Hematopoietic multipotent progenitor cell treated with erythropoietin and hydrocortisone succinate and interleukin-3 and kit ligand, for 17 days (in vitro differentiated cells): ENCODE measurements around the gene BORCS5.
"Not testable (repeated sequence)": the region's sequence is repeated elsewhere in the genome, so short reads cannot be mapped to it uniquely, and the experiment has no call there.

Experiments used
- DNase-seq: peaks from one replicate; pipeline ENCODE4 v3.0.0-alpha.2; 2015; ENCODE audit warnings: low spot score

Gene BORCS5

GRCh38 chr12:12396694-12397093 is 39.8 kb downstream of the BORCS5 start:
- DNase-seq, result no peak

DNA sequence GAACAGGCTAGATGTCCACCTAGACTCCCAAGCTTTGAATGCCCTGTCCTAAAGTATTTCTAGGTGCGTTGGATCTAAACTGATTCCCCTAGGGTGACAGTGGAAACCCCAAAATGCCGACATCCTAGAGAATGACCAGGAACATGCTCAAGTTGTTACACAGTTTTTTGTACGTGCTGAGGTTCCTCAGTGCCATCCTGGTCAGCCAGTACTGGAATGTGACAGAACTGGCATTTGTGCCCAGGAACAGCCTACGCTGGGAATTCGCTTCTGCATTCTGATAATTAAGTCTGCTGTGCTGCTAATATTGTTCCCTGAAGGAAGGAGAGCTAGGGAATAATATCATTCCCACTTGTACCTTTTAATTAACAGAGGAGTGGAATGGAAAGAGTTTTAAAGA is 40.3 kb downstream of the BORCS5 start:
- DNase-seq, result no peak

GRCh38 chr12:12398026-12398859 is 41.4 kb downstream of the BORCS5 start:
- DNase-seq, result no peak

DNA sequence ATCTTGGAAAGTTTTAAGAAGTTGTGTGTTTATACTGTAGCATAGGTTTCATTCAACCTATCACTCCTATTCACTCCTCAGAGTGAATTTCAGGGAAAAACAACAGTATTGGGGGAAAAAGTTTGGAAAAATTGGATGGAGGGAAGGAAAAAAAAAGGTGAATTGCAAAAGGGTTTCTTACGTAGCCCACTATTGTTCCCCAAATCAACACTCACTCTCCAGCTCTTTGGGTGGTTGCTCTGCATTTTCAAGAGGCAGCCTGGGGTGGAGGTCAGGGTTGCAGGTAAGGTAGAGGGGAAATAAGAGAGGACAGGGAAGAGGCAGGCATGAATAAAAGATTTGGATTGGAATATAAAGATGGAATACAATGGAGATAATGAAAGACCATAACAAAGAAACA is 42.3 kb downstream of the BORCS5 start:
- DNase-seq, result no peak

DNA sequence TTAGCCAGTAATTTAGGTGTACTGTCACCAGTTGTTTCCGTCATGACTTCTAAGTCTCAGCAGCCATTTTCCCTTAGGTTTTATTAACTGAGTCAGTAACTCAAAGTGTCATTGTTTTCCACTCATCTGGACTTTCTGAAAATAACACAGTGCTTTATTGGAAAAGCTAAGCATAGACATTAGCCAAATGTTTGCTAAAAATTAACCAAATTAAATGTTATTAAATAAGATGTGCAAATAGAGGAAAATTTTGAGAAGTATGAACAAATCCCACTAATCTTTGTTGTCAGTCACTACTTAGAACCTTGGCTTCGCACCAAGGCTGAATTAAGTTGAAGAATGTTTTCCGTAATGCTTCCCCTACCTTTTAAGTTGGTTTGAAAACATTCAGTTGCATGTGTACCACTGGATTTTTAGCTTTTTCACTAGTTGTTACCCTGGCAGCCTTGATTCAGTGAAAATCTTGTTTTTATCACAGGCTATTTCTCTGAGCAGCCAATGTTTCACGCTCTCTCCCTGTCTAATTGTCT is 43.0 kb downstream of the BORCS5 start:
- DNase-seq, result no peak

DNA sequence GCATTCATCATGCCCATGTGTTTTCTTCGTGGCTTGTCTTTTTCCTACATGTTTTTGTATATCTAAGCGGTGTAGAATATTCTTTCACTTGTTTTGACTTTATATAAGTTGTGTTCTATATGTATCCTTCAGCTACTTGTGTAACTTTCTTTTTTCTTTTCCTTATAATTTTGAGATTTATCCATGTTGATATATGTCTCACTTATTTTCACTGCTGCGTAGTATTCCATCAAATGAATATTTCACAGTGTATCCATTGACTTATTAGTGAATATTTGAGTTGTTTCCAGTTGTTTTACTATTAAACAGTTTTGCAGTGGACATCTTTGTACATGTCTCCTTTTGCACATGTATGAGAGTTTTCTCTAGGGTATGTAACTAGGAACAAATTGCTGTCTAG is 43.9 kb downstream of the BORCS5 start:
- no peak for DNase-seq

DNA sequence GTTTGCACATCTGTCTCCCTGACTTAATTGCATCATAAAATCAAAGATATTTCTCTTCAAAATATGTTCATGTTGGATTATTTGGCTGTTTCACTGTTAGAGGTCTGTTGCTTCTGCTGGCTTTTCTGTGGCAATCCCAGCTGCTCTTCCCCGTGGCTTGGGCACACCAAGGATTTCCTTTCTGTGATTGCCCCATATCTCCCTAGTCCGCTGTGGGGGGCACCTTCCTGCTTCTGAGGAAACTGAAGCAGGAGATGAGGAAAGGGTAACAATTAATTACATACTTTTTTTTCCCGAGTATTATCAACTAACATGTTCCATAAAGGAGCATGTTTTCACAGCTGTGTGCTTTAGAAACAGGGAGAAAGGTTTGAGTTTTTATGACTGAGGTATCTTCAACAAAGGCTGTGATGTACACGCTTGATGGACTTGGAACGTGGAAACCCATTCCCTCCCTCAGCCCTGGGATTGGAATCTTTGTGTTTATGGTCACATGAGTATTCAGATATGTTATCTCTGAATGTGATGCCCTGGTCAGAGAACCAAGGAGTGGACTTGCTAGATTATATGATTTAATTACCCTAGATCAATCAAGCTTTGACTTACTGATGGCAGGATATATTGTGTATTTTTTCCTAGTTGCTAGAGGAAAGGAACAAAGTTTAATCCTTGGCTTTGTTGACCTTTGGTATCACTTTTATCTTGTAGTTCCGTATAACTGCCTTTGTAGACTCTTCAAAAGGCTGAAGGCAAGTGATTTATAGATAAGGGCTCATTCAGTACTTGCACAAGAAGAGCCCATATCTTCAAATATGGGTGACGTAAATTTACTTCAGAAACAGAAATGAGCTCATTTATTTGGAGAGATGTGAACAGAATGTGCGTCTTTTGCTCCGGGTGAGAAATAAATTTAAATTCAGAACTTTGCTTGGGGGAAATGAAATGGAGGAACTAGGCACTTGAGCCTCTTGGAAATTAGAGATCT is 46.7 kb downstream of the BORCS5 start:
- no peak for DNase-seq

DNA sequence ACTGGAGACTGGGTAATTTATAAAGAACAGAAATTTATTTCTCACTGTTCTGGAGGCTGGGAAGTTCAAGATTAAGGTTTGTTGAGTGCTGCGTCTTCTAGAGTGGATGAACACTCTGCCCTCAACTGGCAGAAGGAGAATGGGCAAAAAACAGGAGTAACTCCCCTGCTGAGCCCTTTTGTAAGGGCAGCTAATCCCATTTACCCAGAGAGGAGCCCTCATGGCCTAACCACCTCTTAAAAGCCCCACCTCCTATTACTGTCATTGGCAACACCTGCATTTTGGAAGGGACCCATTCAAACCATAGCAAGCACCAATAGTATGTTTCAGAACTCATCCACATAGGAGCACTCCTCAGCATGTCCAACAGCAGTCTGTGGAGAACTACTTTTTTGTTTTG is 47.4 kb downstream of the BORCS5 start:
- no peak for DNase-seq

GRCh38 chr12:12405882-12406281 is 49.0 kb downstream of the BORCS5 start:
- DNase-seq, result no peak

DNA sequence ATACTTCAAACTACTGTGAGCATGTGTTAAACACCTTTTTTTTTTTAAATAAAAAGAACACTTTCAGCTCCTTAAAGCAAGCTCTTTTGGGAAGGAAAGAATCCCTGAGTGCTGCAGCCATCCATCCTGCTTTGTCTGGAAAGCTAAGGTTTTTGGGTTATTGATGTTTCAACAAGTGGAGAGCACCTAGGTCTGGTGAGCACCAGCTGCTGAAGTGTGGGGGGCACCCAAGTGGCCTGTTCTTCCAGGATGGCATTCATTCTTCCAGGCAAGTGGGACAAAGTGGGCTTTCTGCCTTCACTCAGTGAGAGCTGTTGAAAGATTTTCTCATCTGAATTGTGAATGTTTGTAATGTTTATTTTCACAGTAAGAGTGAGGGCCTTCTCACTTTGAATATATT is 49.9 kb downstream of the BORCS5 start:
- no peak for DNase-seq

GRCh38 chr12:12408265-12408690 is 51.4 kb downstream of the BORCS5 start:
- DNase-seq, result no peak

GRCh38 chr12:12409337-12409736 is 52.5 kb downstream of the BORCS5 start:
- not testable (repeated sequence) for DNase-seq

DNA sequence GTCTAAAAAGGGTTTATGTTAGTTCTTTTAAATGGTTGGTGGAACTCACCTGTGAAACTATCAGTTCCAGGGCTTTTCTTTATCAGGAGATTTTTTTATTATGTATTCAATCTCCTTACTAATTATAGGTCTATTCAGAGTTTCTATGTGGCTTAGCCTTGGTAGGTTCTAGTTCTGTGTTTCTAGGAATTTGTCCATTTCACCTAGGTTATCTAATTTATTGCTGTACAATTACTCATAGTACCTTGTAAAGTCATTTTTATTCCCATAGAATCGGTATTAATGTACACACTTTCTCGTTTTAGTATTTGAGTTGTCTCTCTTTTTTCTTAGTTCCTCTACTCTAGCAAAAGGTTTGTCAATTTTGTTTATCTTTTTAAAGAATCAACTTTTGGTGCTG is 59.0 kb downstream of the BORCS5 start:
- no peak for DNase-seq

GRCh38 chr12:12419165-12419564 is 62.3 kb downstream of the BORCS5 start:
- DNase-seq, result not testable (repeated sequence)

- no peak for DNase-seq
These were observed 66.5 kb downstream of the BORCS5 start for GRCh38 chr12:12423367-12423766.

GRCh38 chr12:12425001-12425400 is 68.1 kb downstream of the BORCS5 start:
- no peak for DNase-seq

DNA sequence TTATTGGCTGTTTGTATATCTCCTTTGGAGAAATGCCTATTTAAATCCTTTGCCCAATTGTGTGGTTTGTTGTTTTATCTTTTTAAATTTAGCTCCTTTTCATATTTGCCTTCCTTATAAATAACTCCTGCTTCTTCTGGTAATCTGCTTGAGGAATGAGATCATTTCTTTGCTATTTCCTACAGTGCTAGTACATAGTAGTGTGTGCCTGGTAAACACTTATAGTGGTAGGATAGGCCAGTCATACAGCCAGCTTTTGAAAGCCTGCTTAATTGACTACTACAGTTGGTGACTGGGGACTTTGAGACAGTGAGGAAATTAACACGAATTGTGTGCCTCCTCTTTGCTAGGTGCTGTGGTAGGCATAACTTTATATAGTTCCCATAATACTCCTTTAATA is 68.7 kb downstream of the BORCS5 start:
- DNase-seq, result no peak

GRCh38 chr12:12427568-12427967 is 70.7 kb downstream of the BORCS5 start:
- no peak for DNase-seq

DNA sequence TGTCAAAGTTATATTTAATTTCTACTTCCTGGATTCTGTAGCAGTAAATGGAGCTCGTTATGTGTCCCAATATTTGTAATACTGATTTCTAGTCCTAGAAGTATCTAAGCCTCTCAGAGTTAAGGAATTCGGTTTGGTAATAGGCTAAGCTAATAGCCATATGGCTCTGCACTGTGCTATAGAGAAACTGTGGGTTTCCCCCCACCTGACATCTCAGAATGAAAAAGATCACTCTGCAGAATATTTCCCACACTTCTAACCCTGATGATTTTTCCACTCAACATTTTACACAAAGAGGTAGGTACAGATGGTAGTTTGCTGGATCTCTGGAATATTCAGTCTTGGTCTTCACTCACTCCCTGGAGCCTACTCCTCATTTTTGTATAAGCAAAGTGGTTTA is 71.2 kb downstream of the BORCS5 start:
- DNase-seq, result no peak

DNA sequence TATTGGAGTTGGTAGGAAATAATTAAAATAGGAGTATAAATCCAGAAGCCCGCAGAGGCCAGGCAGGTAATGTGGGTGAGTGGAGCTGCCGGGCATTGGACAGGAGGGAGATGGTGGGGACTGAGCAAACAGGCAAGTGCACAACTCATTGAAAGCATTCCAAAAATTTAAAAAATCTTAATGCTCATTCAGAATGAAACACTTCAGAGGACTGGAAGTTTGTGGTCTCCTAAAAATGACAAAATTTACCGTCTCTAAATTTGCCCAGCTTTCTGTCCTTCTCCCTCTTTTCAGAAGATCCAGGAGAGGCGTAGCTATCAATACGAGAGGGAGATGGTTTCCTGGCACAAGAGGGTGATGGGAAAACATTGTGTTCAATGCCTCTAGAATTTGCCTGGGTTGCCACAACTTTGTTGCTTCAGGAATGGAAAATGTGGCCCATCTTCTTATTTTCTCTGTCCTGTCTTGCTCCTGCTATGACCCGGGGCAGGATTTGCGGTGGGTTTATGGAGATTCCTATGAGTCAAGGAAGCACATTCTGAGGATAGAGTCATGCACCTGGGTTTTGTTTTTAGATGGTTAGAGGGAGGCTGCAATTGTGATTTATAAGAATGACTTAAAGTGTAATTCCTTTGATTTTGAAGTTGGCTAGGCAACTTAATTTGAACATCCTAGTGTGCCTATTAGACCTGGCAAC is 72.2 kb downstream of the BORCS5 start:
- DNase-seq, result no peak

DNA sequence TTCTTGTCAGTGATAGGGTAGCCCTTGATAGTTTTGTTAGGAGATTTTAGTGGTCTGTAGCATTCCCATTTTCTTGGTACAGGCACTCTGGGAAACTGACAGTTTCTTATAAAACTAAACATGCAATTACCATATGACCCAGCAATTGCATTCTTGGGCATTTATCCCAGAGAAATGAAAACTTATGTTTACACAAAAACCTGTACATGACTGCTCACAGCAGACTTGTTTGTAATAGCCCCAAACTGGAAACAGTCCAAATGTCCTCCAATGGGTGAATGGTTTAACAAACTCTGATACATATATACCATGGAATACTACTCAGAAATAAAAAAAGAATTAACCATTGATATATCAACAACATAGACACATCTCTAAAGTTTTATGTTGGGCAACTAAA is 75.5 kb downstream of the BORCS5 start:
- no peak for DNase-seq

DNA sequence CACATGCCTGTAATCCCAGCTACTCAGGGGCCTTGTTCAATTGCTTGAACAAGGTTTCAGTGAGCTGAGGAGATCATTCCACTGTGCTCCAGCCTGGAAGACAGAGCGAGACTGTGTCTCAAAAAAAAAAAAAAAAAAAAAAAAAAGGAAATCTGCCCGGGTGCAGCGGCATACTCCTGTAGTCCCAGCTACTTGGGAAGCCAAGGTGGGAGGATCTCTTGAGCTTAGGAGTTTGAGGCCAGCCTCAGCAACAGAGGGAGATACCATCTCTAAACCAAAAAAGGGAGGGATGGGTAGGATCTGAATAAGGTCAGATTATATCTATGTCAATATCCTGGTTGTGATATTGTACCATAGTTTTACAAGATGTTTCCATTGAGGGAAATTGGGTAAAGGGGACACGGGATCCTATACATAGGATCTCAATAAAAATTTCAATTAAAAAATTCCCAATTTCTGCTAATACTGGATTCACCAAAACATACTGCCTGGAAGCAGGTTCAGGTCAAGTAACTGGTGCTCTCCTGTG is 76.4 kb downstream of the BORCS5 start:
- DNase-seq, result no peak
